HG03280 (cell line): Measurements from ENCODE around the gene NCK2.

Source experiments
- ATAC-seq: cut with Tn5 transposase; IDR thresholded peaks from one replicate; pipeline ENCODE4 v1.9.1; 2021; ENCODE audit warnings: mild to moderate bottlenecking, moderate library complexity; ENCODE audit not compliant: unreplicated experiment

Gene NCK2

GRCh38 chr2:105734762-105735538 lies 9.8 kb upstream of the NCK2 start:
- ATAC-seq, result no peak

GRCh38 chr2:105736145-105736544 lies 8.6 kb upstream of the NCK2 start:
- ATAC-seq, result no peak

DNA sequence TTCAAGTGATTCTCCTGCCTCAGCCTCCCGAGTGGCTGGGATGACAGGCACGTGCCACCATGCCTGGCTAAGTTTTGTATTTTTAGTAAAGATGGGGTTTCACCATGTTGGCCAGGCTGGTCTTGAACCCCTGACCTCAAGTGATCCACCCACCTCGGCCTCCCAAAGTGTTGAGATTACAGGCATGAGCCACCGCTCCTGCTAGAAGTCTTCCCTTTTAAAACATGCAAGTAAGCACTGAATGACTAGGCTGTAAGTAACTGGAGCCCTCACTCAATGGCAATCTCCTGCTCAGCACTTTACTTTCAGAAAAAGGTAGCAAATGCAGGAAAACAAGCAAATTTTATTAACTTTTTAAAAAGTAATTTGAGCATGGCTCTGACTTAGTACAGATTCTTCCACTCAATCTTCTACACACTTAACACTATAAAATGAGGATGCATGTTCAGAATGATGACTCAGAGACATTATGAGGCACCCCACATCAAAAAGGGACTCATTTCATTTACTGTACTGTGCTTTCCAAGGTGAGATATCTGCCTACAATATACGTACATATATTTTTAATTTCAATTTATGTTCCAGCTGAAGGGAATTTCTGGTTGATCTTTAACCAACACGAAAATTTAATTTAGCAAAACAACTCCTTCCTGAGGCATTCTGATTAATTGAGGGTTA lies 6.6 kb upstream of the NCK2 start:
- ATAC-seq, result no peak

GRCh38 chr2:105738658-105739241 lies 6.0 kb upstream of the NCK2 start:
- no peak for ATAC-seq

DNA sequence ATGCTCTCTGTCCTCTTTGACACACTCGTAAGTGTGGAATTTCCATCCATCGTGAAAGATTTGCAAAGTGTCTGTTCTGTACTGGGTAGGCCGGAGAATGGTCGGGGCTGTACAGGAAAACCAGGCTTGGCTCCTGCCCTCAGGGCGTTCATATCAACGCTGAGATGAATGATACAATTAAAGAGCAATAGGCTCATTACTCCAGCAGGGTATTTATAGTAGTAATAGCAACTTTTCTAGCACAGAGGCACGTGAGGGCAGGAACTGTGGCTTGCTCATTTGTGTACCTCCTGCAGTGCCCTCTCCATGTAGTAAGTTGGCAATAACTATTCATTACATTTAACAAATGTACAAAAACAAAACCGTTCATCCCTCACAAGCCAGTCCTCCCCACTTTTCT lies 5.3 kb upstream of the NCK2 start:
- ATAC-seq, result no peak

DNA sequence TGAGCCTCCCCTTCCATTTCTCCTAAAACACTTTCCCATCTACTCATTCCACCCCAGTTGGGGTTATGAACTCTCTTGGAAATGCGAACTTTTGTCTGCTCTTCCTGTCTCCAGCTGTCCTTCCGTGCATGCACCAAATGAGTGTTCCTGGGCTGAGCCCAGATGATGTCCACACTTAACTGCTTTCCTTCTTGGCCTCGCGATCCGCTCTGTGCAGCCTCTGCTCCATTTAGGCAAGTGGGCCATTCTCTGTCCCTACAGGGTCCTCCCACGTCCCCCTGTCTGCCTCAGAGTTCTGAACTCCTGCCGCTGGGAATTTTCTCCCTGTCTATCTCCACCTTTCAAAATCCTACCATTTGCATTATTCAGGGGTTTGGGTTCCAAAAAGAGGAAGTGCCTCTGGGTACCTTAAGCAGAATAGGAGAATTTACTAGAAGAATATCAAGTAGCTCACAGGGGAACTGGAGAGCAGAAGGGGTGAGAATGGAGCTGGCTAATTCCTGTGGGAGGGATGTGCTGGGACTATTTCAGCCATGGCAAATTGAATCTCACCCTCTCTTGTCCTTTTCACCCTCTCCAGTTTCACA lies 4.7 kb upstream of the NCK2 start:
- ATAC-seq, result no peak

GRCh38 chr2:105741174-105741573 lies 3.5 kb upstream of the NCK2 start:
- no peak for ATAC-seq

DNA sequence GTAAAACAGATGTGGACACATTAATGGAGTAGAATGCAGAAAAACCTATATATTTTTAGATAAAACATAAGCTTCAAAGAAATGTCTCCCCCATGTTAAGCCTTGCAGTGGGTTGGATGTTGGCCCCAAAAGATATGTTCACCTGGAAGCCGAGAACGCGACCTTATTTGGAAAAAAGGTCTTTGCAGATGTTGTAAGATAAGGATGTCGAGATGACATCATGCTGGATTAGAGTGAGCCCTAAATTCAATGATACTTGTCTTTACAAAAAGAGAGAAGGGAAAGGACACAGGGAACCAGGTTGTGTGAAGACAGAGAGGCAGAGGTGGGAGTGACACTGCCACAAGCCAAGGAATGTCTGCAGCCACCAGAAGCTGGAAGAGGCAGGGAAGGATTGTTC lies 3.1 kb upstream of the NCK2 start:
- ATAC-seq, result no peak

DNA sequence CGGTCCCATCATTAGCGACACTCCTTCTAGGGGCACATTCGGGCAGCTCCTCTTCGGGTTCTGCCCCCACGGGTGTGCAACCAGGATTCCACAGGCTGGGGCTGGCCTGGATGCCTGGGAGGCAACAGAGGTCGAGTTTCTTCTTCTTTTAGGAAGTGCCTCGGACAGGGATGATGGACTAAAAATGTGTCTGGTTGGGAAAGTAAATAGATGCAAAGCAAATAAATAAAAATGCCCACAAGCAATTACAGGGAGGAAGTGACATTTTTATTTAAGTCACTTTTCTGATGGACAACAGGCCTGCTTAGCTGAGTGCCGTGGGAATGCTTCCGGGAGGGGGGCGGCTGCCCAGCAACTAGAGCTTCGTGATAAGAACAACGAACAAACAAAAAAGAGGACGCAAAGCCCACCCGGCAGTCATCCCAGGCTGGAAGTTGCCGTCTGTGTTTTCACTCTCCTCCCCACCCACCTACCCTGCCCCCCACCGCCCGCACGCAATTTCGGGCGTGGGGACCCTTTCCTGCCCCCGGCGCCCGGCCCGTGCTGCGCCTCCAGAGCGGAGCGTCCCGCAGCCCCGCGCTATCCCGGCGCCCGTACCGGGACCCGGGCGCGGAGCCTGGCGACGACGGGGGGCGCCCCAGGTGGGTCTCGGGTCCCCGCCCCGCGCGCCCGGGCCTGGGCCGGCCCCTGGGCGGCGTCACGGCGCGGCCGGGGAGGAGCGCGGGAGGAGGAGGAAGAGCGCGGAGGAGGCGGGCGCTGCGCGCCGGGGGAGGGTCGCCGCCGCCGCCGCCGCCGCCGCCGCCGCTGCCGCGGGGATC lies 412 bp upstream of the NCK2 start:
- ATAC-seq, result peak; percentile 80

DNA sequence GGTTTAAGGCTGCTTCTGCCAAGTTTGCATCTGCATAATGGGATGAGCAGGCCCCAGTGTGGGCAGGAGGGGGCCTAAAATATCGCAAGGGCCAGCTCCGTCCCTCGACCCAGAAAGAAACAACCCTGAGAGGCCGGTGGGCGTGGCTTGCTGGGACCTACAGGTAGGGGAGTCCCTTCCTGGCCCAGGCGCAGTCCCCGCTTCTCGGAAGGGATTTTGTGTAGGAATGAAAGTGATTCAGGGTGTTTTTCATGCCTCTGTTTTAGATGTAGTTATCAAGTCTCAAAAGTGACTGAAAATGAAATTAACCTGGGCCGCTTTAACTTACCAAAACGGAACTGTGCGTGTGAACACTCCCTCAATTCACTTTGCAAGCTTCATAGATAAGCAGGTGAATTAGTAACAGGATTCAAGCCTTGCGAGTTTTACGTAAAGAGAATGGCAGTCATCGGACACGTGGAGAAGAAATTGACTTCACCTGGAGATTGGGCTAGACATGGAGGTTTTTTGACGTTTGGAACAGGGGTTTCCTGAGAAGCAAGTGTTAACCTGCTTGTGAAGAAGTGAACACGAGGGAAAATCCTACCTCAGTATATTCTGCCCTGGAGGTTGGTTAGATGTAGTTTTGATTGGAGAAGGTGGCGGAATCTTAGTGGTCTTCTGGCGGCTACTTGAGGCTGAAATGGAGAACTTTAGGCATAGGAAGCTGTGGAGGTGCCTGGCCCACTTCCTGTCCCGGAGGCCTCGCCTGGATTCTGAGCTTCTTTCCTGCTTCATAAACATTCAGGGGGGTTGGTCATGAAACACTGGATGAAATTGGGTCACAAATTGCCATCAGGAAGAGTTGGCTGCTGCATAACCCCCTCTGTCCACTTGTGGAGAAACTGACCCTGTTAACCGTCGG lies 1.7 kb downstream of the NCK2 start:
- peak; percentile 32 for ATAC-seq

DNA sequence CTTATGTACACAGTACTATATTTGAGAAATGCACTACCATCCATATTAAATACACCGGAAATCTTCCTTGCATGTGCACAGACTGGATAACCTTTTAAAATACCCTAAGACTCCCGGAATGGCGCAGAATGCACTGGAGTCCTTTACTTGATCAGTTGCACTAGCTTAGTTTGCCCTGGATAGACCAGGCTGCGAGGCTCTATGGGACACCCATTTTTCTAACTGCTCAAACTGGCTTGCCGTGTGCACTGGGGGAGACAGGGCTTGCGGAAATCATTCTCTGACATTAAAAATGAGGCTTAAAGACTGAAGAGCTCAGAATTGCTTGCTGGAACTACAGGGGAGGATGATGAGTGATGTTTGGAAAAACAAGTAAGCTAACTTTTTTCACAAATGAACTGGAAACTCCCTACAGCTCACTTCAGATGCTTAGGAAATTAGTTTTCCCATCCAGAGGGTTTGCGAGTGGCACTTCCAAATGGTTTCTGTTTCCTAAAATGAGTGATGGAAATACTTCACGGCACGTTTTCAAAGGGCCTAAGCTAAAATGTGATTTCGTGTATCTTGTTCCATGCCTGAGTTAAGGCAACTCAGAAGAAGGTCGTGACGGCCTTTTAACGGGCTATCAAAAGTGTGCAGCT lies 2.7 kb downstream of the NCK2 start:
- no peak for ATAC-seq

- no peak for ATAC-seq
These were observed 3.3 kb downstream of the NCK2 start for GRCh38 chr2:105747991-105748390.

DNA sequence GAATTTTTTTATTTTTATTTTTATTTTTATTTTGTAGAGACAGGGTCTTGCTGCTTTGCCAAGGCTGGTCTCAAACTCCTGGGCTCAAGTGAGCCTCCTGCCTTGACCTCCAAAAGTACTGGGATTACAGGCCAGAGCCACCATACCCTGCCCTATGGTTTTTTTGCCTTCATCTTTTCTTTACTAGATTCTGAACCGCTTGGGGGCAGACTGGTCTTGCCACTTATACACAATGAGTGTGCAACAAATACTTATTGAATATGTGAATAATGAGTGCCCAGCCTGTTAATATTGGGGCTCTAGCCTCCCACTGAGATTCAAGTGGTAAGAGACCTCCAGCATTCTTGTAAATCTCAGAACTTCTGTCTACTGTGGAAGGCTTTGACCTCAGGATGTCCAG lies 3.9 kb downstream of the NCK2 start:
- ATAC-seq, result no peak

GRCh38 chr2:105749583-105750400 lies 5.1 kb downstream of the NCK2 start:
- no peak for ATAC-seq

DNA sequence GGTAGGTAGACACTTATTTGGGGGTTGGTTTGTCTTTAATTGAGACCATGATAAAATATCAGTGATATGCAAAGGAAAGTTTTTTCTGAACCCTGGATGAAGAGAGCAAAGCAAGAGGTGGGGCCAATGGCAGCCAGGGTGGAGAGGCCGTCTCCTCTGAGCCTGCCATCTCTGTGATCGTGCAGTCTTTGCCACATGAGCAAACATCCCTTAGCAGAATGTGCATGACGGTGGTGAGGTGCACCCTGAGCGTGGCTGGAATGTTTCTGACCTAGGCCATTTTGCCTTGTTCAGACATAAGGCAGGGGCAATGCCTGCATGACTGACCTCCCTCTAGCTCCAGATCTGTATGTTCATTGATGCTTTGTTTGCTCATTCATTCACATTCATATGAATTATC lies 6.0 kb downstream of the NCK2 start:
- no peak for ATAC-seq

DNA sequence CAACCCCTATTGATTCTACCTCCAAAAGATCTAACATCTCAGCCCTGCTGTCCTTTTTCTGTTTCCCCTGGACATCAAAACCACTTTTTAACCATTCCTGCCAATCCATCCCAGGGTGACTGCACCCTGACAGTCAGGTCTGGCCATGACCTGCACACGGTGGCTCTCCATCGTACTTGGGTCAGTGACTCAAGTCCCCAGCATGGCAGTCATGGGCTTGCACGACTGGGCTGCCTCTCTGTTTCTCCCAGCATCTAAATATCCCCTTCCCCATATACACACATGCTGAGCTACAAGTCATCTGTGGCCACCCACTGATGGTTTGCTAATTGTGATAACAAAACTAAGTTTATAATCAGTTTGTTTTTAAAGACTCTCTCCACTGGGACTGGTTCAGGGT lies 6.6 kb downstream of the NCK2 start:
- no peak for ATAC-seq

DNA sequence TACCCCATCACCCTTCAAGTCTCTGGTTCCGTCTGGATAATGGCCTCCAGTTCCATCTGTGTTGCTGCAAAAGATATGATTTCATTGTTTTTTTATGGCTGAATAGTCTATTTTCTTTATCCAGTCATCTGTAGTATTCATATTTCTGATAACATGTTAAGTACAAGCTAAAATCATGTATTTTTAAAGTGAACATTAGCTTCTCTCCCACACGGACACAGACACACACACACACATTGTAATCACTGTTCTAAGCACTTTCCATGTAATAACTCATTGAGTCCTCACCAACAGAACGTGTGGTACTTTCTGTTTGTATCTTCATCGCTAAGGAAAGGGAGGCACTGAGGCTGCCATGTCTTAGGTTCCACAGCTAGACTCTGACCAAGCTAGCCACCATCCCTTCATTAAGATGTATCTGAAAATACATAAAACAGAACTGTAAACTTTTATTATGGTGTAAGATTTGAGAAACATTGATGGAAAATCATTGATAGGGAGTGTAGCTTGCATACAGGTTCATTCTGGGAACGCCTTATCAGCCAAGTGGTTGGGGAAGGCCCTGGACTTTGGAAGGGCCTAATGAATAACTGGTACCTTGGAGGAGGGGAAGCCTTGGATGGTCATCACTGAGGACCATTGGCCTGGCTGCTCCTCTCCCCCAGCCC lies 8.1 kb downstream of the NCK2 start:
- ATAC-seq, result no peak

- no peak for ATAC-seq
These were observed 8.7 kb downstream of the NCK2 start for GRCh38 chr2:105753380-105753779.
